ENCODE data around the gene TNNC1.
A peak's percentile ranks its signal among the peaks of the same experiment; 100 is the strongest.

Gene TNNC1

GRCh38 chr3:52437326-52438103 lies 16.3 kb downstream of the TNNC1 start:
- DNase-seq (ENCODE audit: low read depth), result no peak
- H3K4me3 ChIP-seq (ENCODE audit: control insufficient read depth, low read depth, low read length), result no peak overlapping the region
- no peak for TF ChIP-seq CTCF (conservative IDR thresholded peaks at IDR 0.05; ENCODE audit: control insufficient read depth, insufficient read depth, low read depth, low read length)

DNA sequence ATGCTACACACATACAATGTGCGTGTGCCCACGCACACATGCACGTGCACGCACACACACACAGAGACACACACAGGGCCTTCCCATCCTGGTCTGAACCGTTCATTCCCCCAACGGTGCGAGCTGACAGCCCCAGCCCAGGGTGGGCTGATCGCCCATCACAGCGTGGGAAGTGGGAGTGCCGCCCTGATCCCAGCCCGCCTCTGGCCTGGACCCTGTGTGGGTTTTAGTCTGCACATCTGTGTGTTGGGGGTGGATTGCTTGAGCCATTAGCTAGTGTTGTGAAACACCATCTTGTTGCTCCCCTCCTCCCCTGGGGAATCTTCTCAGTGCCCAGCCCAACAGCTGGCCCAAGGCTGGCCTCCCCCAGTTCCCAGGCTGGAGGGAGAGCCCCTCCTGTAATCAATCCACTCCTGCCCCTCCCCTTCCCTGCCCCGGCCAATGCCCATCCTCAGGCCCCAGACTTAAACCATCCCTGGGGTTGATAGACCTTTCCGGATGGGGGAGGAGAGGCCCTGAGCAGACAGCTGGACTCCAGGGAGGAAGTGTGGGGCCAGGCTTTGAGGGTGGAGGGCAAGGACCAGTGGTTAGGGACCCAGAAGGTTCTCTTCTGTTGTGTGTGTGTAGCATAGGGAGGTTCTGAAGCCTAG lies 17.2 kb downstream of the TNNC1 start:
- TF ChIP-seq CTCF (conservative IDR thresholded peaks at IDR 0.05; ENCODE audit: control insufficient read depth, insufficient read depth, low read depth, low read length), result no peak
- peak; percentile 70 for DNase-seq (ENCODE audit: low read depth)

GRCh38 chr3:52435246-52436101 lies 18.4 kb downstream of the TNNC1 start:
- no peak for TF ChIP-seq CTCF (conservative IDR thresholded peaks at IDR 0.05; ENCODE audit: control insufficient read depth, insufficient read depth, low read depth, low read length)
- DNase-seq (ENCODE audit: low read depth), result no peak
- no peak overlapping the region for H3K4me3 ChIP-seq (ENCODE audit: control insufficient read depth, low read depth, low read length)

More for the DNA sequence above, 17.2 kb downstream of the TNNC1 start:
- H3K4me3 ChIP-seq (ENCODE audit: control insufficient read depth, low read depth, low read length), result no peak overlapping the region

- no peak for DNase-seq (ENCODE audit: low read depth)
- H3K4me3 ChIP-seq (ENCODE audit: control insufficient read depth, low read depth, low read length), result no peak overlapping the region
- TF ChIP-seq CTCF (conservative IDR thresholded peaks at IDR 0.05; ENCODE audit: control insufficient read depth, insufficient read depth, low read depth, low read length), result no peak
Measured at GRCh38 chr3:52434491-52435115, 19.2 kb downstream of the TNNC1 start.

- no peak for DNase-seq (ENCODE audit: low read depth)
- no peak for TF ChIP-seq CTCF (conservative IDR thresholded peaks at IDR 0.05; ENCODE audit: control insufficient read depth, insufficient read depth, low read depth, low read length)
- no peak overlapping the region for H3K4me3 ChIP-seq (ENCODE audit: control insufficient read depth, low read depth, low read length)
Measured at GRCh38 chr3:52433996-52434479, 19.8 kb downstream of the TNNC1 start.
